SK-N-MC (cell line): ENCODE measurements around the gene AP3B1.

Source experiments
- EZH2 ChIP-seq: fragments of 200-600 bp; sonication (generic); IDR thresholded peaks from one replicate; pipeline ENCODE4 v1.6.1; 2017; ENCODE audit warnings: antibody characterized with exemption
- POLR2AphosphoS5 ChIP-seq: IDR thresholded peaks from 2 replicates; pipeline ENCODE4 v1.6.1; 2012; ENCODE audit warnings: mild to moderate bottlenecking, low read depth, low read length, borderline replicate concordance

GRCh38 chr5:78235289-78235688 is 59.2 kb downstream of the AP3B1 start:
- TF ChIP-seq POLR2AphosphoS5 (no peak), EZH2 (no peak)
